Keratinocyte (primary cell): ENCODE results near the gene FOXRED2. TPM values are rescaled to one million over a fixed set of nuclear protein-coding genes. Genes with fewer than 3 reads are reported as not detected.

ENCODE experiments used
- DNase-seq: peaks from one replicate; pipeline ENCODE4 v3.0.0-alpha.2; 2011; ENCODE audit warnings: low read depth, missing footprints, low spot score
- FAIRE-seq: peaks from 2 replicates; lab custom pipeline; 2011; peaks lifted over from hg19 to GRCh38; lab: Jason Lieb, UNC
- H2AFZ ChIP-seq: 2 replicates; pipeline ENCODE4 v1.6.0; 2012; ENCODE audit warnings: low read length, control low read depth, inconsistent platforms; ENCODE audit not compliant: control insufficient read depth
- H3K27ac ChIP-seq: 2 replicates; pipeline ENCODE4 v1.5.1; 2011; ENCODE audit warnings: low read length; ENCODE audit not compliant: control insufficient read depth, insufficient read depth
- H3K27me3 ChIP-seq: 3 replicates; pipeline ENCODE4 v1.6.0; 2011; ENCODE audit warnings: low read length; ENCODE audit not compliant: control insufficient read depth, insufficient read depth; ENCODE audit errors: extremely low read depth
- H3K36me3 ChIP-seq, 2 experiments: 2 replicates in 1 of 2; 3 replicates in 1 of 2; pipeline ENCODE4 v1.5.1; 2011; ENCODE audit warnings: low read length in 2 of 2, mild to moderate bottlenecking in 1 of 2; ENCODE audit not compliant: control insufficient read depth in 2 of 2, insufficient read depth in 2 of 2; ENCODE audit errors: extremely low read depth in 1 of 2
- H3K4me1 ChIP-seq: 3 replicates; pipeline ENCODE4 v1.5.1; 2011; ENCODE audit warnings: low read length; ENCODE audit not compliant: control insufficient read depth, insufficient read depth; ENCODE audit errors: extremely low read depth
- H3K4me2 ChIP-seq: 3 replicates; pipeline ENCODE4 v1.6.0; 2011; ENCODE audit warnings: low read depth, low read length; ENCODE audit not compliant: control insufficient read depth, insufficient read depth; ENCODE audit errors: extremely low read depth
- H3K4me3 ChIP-seq, 3 experiments: fragments of 200-600 bp in 1 of 3; sonication (generic) in 1 of 3; 2 replicates in 2 of 3; 3 replicates in 1 of 3; pipeline ENCODE4 v1.5.1; 2011 to 2016; ENCODE audit warnings: low read length in 3 of 3, mild to moderate bottlenecking in 3 of 3, control low read depth in 2 of 3, inconsistent platforms in 1 of 3, low read depth in 1 of 3, mixed read lengths in 1 of 3, mixed run types in 1 of 3, moderate library complexity in 1 of 3; ENCODE audit not compliant: control insufficient read depth in 2 of 3, insufficient read depth in 2 of 3; ENCODE audit errors: extremely low read depth in 1 of 3
- H3K79me2 ChIP-seq: 2 replicates; pipeline ENCODE4 v1.6.0; 2012; ENCODE audit warnings: low read length; ENCODE audit not compliant: control insufficient read depth, insufficient read depth
- H3K9ac ChIP-seq: 3 replicates; pipeline ENCODE4 v1.6.0; 2011; ENCODE audit warnings: low read length; ENCODE audit not compliant: control insufficient read depth, insufficient read depth; ENCODE audit errors: extremely low read depth
- H3K9me1 ChIP-seq: 3 replicates; pipeline ENCODE4 v1.6.0; 2011; ENCODE audit warnings: low read length; ENCODE audit not compliant: control insufficient read depth, insufficient read depth; ENCODE audit errors: extremely low read depth
- H3K9me3 ChIP-seq: 2 replicates; pipeline ENCODE4 v1.5.1; 2012; ENCODE audit warnings: low read depth, low read length; ENCODE audit not compliant: control insufficient read depth
- H4K20me1 ChIP-seq: 3 replicates; pipeline ENCODE4 v1.6.0; 2011; ENCODE audit warnings: low read length; ENCODE audit not compliant: control insufficient read depth, insufficient read depth; ENCODE audit errors: extremely low read depth
- CTCF ChIP-seq, 3 experiments: IDR thresholded peaks in 1 of 3; conservative IDR thresholded peaks in 1 of 3; optimal IDR thresholded peaks in 1 of 3; 2 replicates in 2 of 3; 3 replicates in 1 of 3; pipeline versions ENCODE3 to v1.5.1; 2011; ENCODE audit warnings: low read length in 3 of 3, mild to moderate bottlenecking in 3 of 3, moderate library complexity in 2 of 3, control low read depth in 1 of 3, inconsistent platforms in 1 of 3; ENCODE audit not compliant: insufficient read depth in 2 of 3; ENCODE audit errors: extremely low read depth in 1 of 3
- EZH2 ChIP-seq: IDR thresholded peaks from one replicate; pipeline ENCODE4 v1.6.1; 2012; ENCODE audit warnings: inconsistent platforms, mild to moderate bottlenecking, low read length, moderate library complexity
- dilution Hi-C: fragments of 300-500 bp; cut with MboI; formaldehyde crosslinking; loops from one replicate; pipeline ENCODE4 v1.7.0; 2020; ENCODE audit warnings: low sequenced_read_pairs; ENCODE audit not compliant: extremely low pct_ligation_motif_present
- polyA plus RNA-seq, 5 experiments: library from polyadenylated mRNA; depleted of rRNA in 3 of 5; stranded (reverse) in 3 of 5; stranded (forward) in 1 of 5; unstranded in 1 of 5; fragments of >200 nt; gene quantifications; 1 replicate in 1 of 5; 2 replicates in 3 of 5; 3 replicates in 1 of 5; pipeline versions ENCODE4 v1.2.1 to v1.2.3, GENCODE V29; 2011 to 2012; ENCODE audit warnings: missing spikeins in 2 of 5, low read depth in 1 of 5, low replicate concordance in 1 of 5

The FOXRED2 gene
- polyA plus RNA-seq, 1 donor (not counting 4 experiments of a cell fraction or from before 2014, with no cell fraction given), result 0.71 TPM

GRCh38 chr22:36478966-36479365, 27.9 kb downstream of the FOXRED2 start:
- Histone ChIP-seq H3K36me3 (peaks cover 22 to 27% of the 10 kb centered on the region in 2 experiments), H4K20me1 (no peaks in the 10 kb centered on the region), H3K4me2 (no peak overlapping the region), H3K27ac (no peak overlapping the region), H3K4me1 (peaks cover 7% of the 10 kb centered on the region), H3K79me2 (peaks cover 11% of the 10 kb centered on the region), H3K9me3 (no peaks in the 10 kb centered on the region), H3K9ac (no peak overlapping the region), H3K9me1 (no peaks in the 10 kb centered on the region), H3K27me3 (no peaks in the 10 kb centered on the region), H3K4me3 (no peak overlapping the region), H2AFZ (no peak overlapping the region)
- no peak for TF ChIP-seq EZH2
- no peak for TF ChIP-seq CTCF (optimal IDR thresholded peaks at IDR 0.05 in 1 of 3, IDR thresholded peaks at IDR 0.05 in 1 of 3, conservative IDR thresholded peaks at IDR 0.05 in 1 of 3; ENCODE audit: extremely low read depth in 1 of 3, insufficient read depth in 2 of 3, low read length in 3 of 3)
- FAIRE-seq (no peak), DNase-seq (no peak)
- dilution Hi-C loops, result no loop called here

DNA sequence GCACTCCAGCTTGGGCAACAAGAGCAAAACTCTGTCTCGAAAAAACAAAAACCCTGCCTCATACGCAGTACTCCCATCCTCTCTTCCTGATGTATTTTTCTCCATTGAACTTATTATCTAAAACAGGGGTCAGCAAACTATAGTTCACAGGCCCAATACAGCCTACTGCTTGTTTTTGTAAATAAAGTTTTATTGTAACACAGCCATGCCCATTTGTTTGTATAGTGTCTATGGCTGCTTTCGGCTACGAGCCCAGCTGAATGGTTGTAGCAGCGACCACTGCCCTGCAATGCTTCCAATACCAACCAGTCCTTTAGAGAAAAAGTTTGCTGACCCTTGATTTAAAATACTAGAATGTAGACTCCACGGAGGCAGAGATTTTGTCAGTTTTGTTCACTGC, 31.5 kb downstream of the FOXRED2 start:
- H3K27ac ChIP-seq, result no peak overlapping the region
- DNase-seq, result no peak
- H4K20me1 ChIP-seq, result no peaks in the 10 kb centered on the region
- peaks cover 22% of the 10 kb centered on the region for H3K4me1 ChIP-seq
- H3K4me3 ChIP-seq, result no peak overlapping the region
- TF ChIP-seq CTCF (optimal IDR thresholded peaks at IDR 0.05 in 1 of 3, IDR thresholded peaks at IDR 0.05 in 1 of 3, conservative IDR thresholded peaks at IDR 0.05 in 1 of 3; ENCODE audit: extremely low read depth in 1 of 3, insufficient read depth in 2 of 3, low read length in 3 of 3) (no peak), EZH2 (no peak)
- no peak overlapping the region for H3K4me2 ChIP-seq
- H2AFZ ChIP-seq, result no peak overlapping the region
- no peaks in the 10 kb centered on the region for H3K9me3 ChIP-seq
- H3K9me1 ChIP-seq, result no peaks in the 10 kb centered on the region
- no peak overlapping the region for H3K9ac ChIP-seq
- peaks cover 7% of the 10 kb centered on the region for H3K79me2 ChIP-seq
- no peak for FAIRE-seq
- H3K27me3 ChIP-seq, result no peaks in the 10 kb centered on the region
- dilution Hi-C loops, result no loop called here
- H3K36me3 ChIP-seq, result peaks cover 32 to 35% of the 10 kb centered on the region in 2 experiments
